CD4-positive, alpha-beta T cell treated with Interleukin-4 for 4 hours (primary cell): ENCODE measurements around the gene GSN.
A peak's percentile ranks its signal among the peaks of the same experiment; 100 is the strongest.

ENCODE experiments used
- DNase-seq: peaks from one replicate; pipeline ENCODE4 v3.0.0-alpha.2; 2020

GSN gene

GRCh38 chr9:121305269-121305994 lies 37.5 kb downstream of the GSN start:
- DNase-seq: no peak

DNA sequence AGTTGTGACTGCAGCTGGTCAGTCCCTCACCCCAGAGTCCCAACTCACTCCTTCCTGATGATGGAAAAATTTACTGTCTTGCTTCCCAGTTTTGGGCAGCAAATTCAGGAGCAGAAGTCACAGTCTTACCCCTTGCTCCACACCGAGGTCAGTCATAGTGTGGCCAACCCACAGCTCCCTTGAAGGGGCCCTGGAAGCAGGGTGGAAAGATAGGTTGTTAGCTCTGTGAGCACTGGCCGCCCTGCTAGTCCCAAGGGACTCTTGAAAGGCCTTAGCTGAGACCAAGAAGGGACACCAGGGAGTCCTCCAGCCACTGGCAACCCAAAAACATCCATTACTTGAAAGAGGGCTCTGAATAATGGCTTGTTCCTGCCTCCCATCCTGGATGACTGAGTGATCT lies 40.0 kb downstream of the GSN start:
- no peak for DNase-seq

- DNase-seq: no peak
Observed at GRCh38 chr9:121308765-121309164, 40.8 kb downstream of the GSN start.

GRCh38 chr9:121309171-121309570 lies 41.2 kb downstream of the GSN start:
- DNase-seq: no peak

- DNase-seq: no peak
Observed at GRCh38 chr9:121309833-121310425, 42.0 kb downstream of the GSN start.

- DNase-seq: no peak
Observed at GRCh38 chr9:121310571-121310970, 42.6 kb downstream of the GSN start.

GRCh38 chr9:121312169-121312568 lies 44.2 kb downstream of the GSN start:
- no peak for DNase-seq

DNA sequence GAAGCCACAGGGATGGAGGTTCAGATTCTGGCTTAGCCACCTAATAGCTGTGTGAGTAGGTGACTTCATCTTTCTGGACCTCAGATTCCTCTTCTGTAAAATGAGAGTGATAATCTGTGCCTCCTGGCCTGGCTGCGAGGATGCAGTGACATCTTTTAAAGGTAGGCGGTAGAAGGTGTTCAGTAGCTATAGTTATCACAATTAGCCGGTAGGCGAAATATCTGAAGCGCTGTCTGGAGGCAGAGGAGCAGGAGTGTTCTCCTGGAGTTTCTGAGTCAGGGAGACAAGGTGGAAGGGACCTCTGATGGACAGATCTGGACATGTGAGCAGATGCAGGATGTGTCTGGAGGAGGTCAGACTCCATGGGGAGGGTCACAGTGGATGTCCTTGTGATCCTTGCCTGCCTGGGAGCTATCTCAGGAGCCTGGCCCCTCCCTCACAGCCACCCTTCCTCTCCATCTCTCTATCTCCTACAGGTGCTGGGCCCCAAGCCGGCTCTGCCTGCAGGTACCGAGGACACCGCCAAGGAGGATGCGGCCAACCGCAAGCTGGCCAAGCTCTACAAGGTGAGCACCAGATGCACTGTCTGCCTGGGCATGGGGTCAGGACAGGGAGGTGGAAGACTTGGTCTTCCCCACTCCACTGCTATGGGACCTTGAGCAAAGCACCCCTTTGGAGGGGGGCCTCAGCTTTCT lies 45.6 kb downstream of the GSN start:
- DNase-seq: no peak

DNA sequence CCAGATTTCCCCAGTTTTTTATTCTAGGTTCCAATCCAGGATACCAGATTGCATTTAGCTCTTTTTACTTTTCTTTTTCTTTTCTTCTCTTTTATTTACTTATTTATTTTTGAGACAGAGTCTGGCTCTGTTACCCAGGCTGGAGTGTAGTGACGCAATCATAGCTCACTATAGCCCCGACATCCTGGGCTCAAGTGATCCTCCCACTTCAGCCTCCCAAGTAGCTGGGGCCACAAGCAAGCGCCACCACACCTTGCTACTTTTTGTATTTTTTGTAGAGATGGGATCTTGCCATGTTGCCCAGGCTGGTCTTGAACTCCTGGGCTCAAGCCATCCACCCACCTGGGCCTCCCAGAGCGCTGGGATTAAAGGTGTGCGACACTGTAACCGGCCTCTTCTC lies 48.4 kb downstream of the GSN start:
- DNase-seq: no peak

GRCh38 chr9:121316852-121317373 lies 49.0 kb downstream of the GSN start:
- no peak for DNase-seq

- DNase-seq: no peak
Observed at GRCh38 chr9:121317737-121318630, 50.0 kb downstream of the GSN start.

DNA sequence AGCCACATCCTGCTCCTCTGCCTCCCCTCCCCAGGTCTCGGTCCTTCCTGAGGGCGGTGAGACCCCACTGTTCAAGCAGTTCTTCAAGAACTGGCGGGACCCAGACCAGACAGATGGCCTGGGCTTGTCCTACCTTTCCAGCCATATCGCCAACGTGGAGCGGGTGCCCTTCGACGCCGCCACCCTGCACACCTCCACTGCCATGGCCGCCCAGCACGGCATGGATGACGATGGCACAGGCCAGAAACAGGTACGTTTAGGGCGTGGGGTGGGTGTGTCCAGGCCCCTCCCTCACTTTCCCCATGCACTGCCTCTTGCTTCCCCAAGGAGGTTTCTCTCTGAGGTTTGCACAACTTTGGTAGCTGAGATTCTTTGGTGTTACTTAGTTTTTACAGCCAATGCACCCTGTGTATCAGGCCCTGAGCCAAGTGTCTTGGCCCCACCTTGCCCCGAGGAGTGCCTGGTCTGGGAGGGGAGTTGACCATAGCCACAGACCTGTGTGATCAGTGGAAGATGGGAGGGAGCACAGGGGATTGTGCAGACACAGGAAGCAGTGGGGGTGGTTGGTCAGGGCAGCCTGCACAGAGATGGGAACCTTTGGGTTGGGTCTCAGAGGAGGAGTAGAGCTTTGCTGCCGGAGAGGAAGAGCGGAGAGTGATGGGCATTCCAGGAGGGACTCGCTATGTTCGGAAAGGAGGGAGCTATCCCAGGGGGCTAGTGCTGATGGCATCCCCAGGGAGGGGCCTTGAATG lies 50.8 kb downstream of the GSN start:
- no peak for DNase-seq

DNA sequence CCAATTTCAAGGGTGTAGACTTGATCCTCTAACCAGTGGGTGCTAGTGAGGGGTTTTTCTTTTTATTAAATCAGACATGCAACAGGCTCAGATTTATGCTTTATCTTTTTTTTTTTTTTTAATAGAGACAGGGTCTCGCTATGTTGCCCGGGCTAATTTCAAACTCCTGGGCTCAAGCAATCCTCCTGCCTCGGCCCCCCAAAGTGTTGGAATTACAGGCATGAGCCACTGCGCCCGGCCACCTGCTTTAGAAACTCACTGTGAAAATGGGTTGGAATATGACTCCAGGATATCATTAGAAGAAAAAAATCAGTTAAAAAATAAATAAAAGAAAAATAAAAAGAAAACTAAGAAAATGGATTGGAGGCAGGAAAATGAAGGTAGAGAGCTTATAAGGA lies 51.4 kb downstream of the GSN start:
- DNase-seq: no peak

GRCh38 chr9:121321016-121321503 lies 53.1 kb downstream of the GSN start:
- peak; percentile 17 for DNase-seq

- DNase-seq: no peak
Observed at GRCh38 chr9:121322037-121322736, 54.2 kb downstream of the GSN start.

GRCh38 chr9:121322737-121323448 lies 54.9 kb downstream of the GSN start:
- no peak for DNase-seq

DNA sequence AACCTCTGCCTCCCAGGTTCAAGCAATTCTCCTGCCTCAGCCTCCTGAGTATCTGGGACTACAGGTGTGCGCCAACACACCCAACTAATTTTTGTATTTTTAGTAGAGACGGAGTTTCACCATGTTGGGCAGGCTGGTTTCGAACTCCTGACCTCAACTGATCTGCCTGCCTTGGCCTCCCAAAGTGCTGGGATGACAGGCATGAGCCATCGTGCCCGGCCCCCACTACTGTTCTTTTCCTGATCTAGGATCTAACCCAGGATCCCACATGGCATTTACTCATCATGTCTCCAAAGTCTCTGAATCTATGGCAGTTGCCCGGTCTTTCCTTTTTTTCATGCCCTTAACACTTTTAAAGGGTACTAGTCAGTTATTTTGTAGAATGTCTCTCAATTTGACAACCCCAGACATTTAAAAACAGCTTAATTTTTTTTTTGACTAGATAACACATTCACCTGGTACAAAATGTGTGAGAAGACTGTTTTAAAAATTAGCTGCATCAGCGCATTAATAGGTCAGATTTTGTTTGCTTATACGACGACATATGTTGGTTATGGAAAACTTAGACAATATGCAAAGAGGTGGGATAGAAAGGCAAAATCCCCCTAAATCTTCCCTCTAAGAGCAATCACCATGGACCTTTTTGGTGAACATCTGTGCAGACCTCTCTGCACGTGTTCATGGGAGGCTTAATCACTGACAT lies 55.6 kb downstream of the GSN start:
- DNase-seq: no peak

- no peak for DNase-seq
Observed at GRCh38 chr9:121324316-121324715, 56.4 kb downstream of the GSN start.

- no peak for DNase-seq
Observed at GRCh38 chr9:121324755-121325154, 56.8 kb downstream of the GSN start.

GRCh38 chr9:121325387-121325786 lies 57.4 kb downstream of the GSN start:
- DNase-seq: no peak
